HepG2 (cell line): ENCODE measurements around the gene SLC29A1. TPM values are rescaled to one million over a fixed set of nuclear protein-coding genes. Genes with fewer than 3 reads are reported as not detected.

Experiments used
- ATAC-seq: fragments of 200-7000 bp; cut with Tn5 transposase; 3 replicates; pipeline ENCODE4 v1.9.1; 2020; ENCODE audit warnings: mild to moderate bottlenecking, moderate library complexity
- BruUV-seq: library from RNA; stranded (reverse); fragments of 400-500 nt; replicated peaks from 2 replicates; lab custom pipeline; 2021; lab: Mats Ljungman, UMichigan
- CTCF ChIA-PET: fragments of 300-600 bp; formaldehyde crosslinking; extraction: SDS; loops from one replicate; lab custom pipeline; 2021; ENCODE audit warnings: low total read pairs, inconsistent platforms, low intra/inter-chr PET ratio; lab: Yijun Ruan, JAX
- POLR2A ChIA-PET: fragments of 350-600 bp; sonication (Branson Sonifier 250); formaldehyde crosslinking; loops from one replicate; lab custom pipeline; 2020; ENCODE audit warnings: antibody characterized with exemption, inconsistent platforms; lab: Yijun Ruan, JAX
- DNase-seq: peaks from one replicate; pipeline ENCODE4 v3.0.0-alpha.2; 2015; ENCODE audit warnings: low spot score
- FAIRE-seq: peaks from 3 replicates; lab custom pipeline; 2011; peaks lifted over from hg19 to GRCh38; lab: Jason Lieb, UNC
- H2AFZ ChIP-seq: one replicate; pipeline ENCODE4 v1.6.1; 2011; ENCODE audit warnings: low read length, inconsistent platforms
- H3K27ac ChIP-seq: fragments of 300-600 bp; 3 replicates; pipeline ENCODE4 v1.8.0; 2011; ENCODE audit warnings: mixed run types, mild to moderate bottlenecking, mixed read lengths, low read length, inconsistent platforms; ENCODE audit not compliant: insufficient read depth; ENCODE audit errors: extremely low read length
- H3K27me3 ChIP-seq, 2 experiments: fragments of 200-600 bp in 1 of 2; 2 replicates in 1 of 2; 3 replicates in 1 of 2; pipeline versions ENCODE4 v1.6.0 to v1.8.0; 2011; ENCODE audit warnings: low read length in 2 of 2, mild to moderate bottlenecking in 2 of 2, moderate library complexity in 2 of 2, inconsistent platforms in 1 of 2; ENCODE audit not compliant: insufficient read depth in 2 of 2, control insufficient read depth in 1 of 2
- H3K36me3 ChIP-seq, 2 experiments: fragments of 200-600 bp in 1 of 2; replicated peaks in 1 of 2; 2 replicates in 1 of 2; 3 replicates in 1 of 2; pipeline versions ENCODE4 v1.5.1 to v1.8.0; 2011; ENCODE audit warnings: low read length in 2 of 2, inconsistent platforms in 1 of 2; ENCODE audit not compliant: insufficient read depth in 2 of 2, control insufficient read depth in 1 of 2
- H3K4me1 ChIP-seq: 2 replicates; pipeline ENCODE4 v1.5.1; 2012; ENCODE audit warnings: low read length, inconsistent platforms; ENCODE audit not compliant: insufficient read depth
- H3K4me2 ChIP-seq: 2 replicates; pipeline ENCODE4 v1.6.0; 2011; ENCODE audit warnings: low read depth, low read length, inconsistent platforms
- H3K4me3 ChIP-seq, 3 experiments: fragments of 200-600 bp in 1 of 3; sonication (generic), shearing (Covaris generic) in 1 of 3; replicated peaks in 1 of 3; 2 replicates each; pipeline ENCODE4 v1.5.1; 2011 to 2016; ENCODE audit warnings: low read length in 3 of 3, inconsistent platforms in 2 of 3, low read depth in 2 of 3, mild to moderate bottlenecking in 2 of 3, control low read depth in 1 of 3, mixed read lengths in 1 of 3; ENCODE audit not compliant: insufficient read depth in 1 of 3
- H3K79me2 ChIP-seq: one replicate; pipeline ENCODE4 v1.6.1; 2011; ENCODE audit warnings: low read length, inconsistent platforms; ENCODE audit not compliant: insufficient read depth
- H3K9ac ChIP-seq: 2 replicates; pipeline ENCODE4 v1.6.0; 2011; ENCODE audit warnings: mild to moderate bottlenecking, low read depth, low read length, inconsistent platforms; ENCODE audit not compliant: insufficient read depth
- H3K9me3 ChIP-seq: 2 replicates; pipeline ENCODE4 v1.5.1; 2012; ENCODE audit warnings: mild to moderate bottlenecking, low read length
- H4K20me1 ChIP-seq: 2 replicates; pipeline ENCODE4 v1.6.0; 2011; ENCODE audit warnings: inconsistent platforms, mild to moderate bottlenecking, low read length, moderate library complexity; ENCODE audit not compliant: insufficient read depth
- BRF2 ChIP-seq: sonication (generic); formaldehyde crosslinking; IDR thresholded peaks from 2 replicates; pipeline ENCODE4 v1.8.1; 2022; ENCODE audit warnings: mild to moderate bottlenecking, missing genetic modification reagents
- EP300 ChIP-seq, 3 experiments: sonication (generic) in 1 of 3; formaldehyde crosslinking in 1 of 3; IDR thresholded peaks; 2 replicates each; pipeline versions ENCODE4 v1.5.1 to v1.6.1; 2011 to 2020; ENCODE audit warnings: low read depth in 2 of 3, low read length in 2 of 3, borderline replicate concordance in 1 of 3, improper control_type of control experiment in 1 of 3, mild to moderate bottlenecking in 1 of 3, missing genetic modification reagents in 1 of 3, moderate library complexity in 1 of 3
- EZH2 ChIP-seq: conservative IDR thresholded peaks from 2 replicates; pipeline ENCODE4 v1.6.1; 2012; ENCODE audit warnings: mild to moderate bottlenecking, low read depth, low read length, moderate library complexity
- FOSL2 ChIP-seq: sonication (generic); formaldehyde crosslinking; IDR thresholded peaks from 2 replicates; pipeline ENCODE4 v1.4.0; 2020; ENCODE audit warnings: missing genetic modification reagents
- ZMYM3 ChIP-seq: sonication (generic); formaldehyde crosslinking; IDR thresholded peaks from 2 replicates; pipeline ENCODE4 v1.5.1; 2020; ENCODE audit warnings: mild to moderate bottlenecking, missing genetic modification reagents
- ZNF629 ChIP-seq: sonication (generic); formaldehyde crosslinking; conservative IDR thresholded peaks from 2 replicates; pipeline ENCODE4 v1.5.0; 2020; ENCODE audit warnings: missing genetic modification reagents
- ZNF841 ChIP-seq: sonication (generic); formaldehyde crosslinking; IDR thresholded peaks from 2 replicates; pipeline ENCODE4 v1.8.1; 2023; ENCODE audit warnings: missing genetic modification reagents, borderline replicate concordance
- WGBS: methylation state at CpG from one replicate; pipeline ENCODE4 v1.1.6; 2017; ENCODE audit warnings: low lambda C conversion rate; 5-methylcytosine and 5-hydroxymethylcytosine counted together
- in situ Hi-C: cut with HindIII; loops from 2 replicates; pipeline ENCODE4 v1.10.0; 2017; ENCODE audit warnings: low pct_unique_long_range_greater_than_20kb; ENCODE audit not compliant: extremely low pct_ligation_motif_present
- intact Hi-C: fragments of 100-400 bp; cut with micrococcal nuclease; formaldehyde crosslinking; loops from one replicate; pipeline ENCODE4 v1.10.0; 2022; ENCODE audit not compliant: unreplicated experiment
- polyA plus RNA-seq, 8 experiments: library from polyadenylated mRNA; depleted of rRNA in 3 of 8; stranded (reverse) in 7 of 8; unstranded in 1 of 8; fragments of >200 nt; fragmentation: Illumina TruSeq in 4 of 8; extraction: Trizol in 4 of 8; gene quantifications; 2 replicates each; pipeline versions ENCODE4 v1.2.1 to v1.2.3, GENCODE V29; 2011 to 2016; ENCODE audit warnings: low read depth in 4 of 8, missing spikeins in 1 of 8, mixed read lengths in 1 of 8; ENCODE audit not compliant: insufficient read depth in 1 of 8
- total RNA-seq, 5 experiments: library from RNA; depleted of rRNA; stranded (reverse); fragments of >200 nt; fragmentation: Illumina TruSeq; extraction: Trizol; gene quantifications; 2 replicates each; pipeline ENCODE4 v1.2.3, GENCODE V29; 2016; ENCODE audit warnings: low read depth in 1 of 5

Gene SLC29A1
- total and polyA plus RNA-seq, 2 of the 13 experiments (the other 11 are each of a cell fraction or from before 2014, with no cell fraction given): 43.2 to 106 TPM

- ATAC-seq (no peak), DNase-seq (no peak), FAIRE-seq (no peak)
- ChIA-PET POLR2A (interaction anchor here (0.8 to 2.3 kb wide), 18 partner anchors 7 to 564 kb away, joined by 3 to 15 read pairs (median 4); partner anchors contain the start of genes GTPBP2, MYMX and SLC29A1), CTCF (no interaction called here)
- H2AFZ ChIP-seq: no peak overlapping the region
- H3K4me1 ChIP-seq: peaks cover 49% of the 10 kb centered on the region
- H3K4me2 ChIP-seq: peak overlapping the region; percentile 98
- H3K79me2 ChIP-seq: no peaks in the 10 kb centered on the region
- peaks cover 0 to 5% of the 10 kb centered on the region in 2 experiments; a peak in 2 of 5 replicates for H3K27me3 ChIP-seq
- no peaks in the 10 kb centered on the region for H4K20me1 ChIP-seq
- in situ Hi-C loops (no loop called here), intact Hi-C loops (no loop called here)
- H3K9me3 ChIP-seq: no peaks in the 10 kb centered on the region
- H3K36me3 ChIP-seq: no peaks in the 10 kb centered on the region
- WGBS: 59% methylated on average over 8 of the region's 8 CpGs
- no peak overlapping the region for H3K27ac ChIP-seq
- BruUV-seq: no TSS peak
- no peak overlapping the region for H3K4me3 ChIP-seq
- H3K9ac ChIP-seq: no peak overlapping the region
- no peak for TF ChIP-seq EP300 (IDR thresholded peaks at IDR 0.05; ENCODE audit: low read depth in 2 of 2, low read length in 2 of 2)
- TF ChIP-seq EP300 (CRISPR knock-in tag; IDR thresholded peaks at IDR 0.05; ENCODE audit: borderline replicate concordance): no peak
- peak; percentile 73 for TF ChIP-seq ZNF629 (CRISPR knock-in tag)
- no peak for TF ChIP-seq EZH2
- no peak for TF ChIP-seq ZNF841 (CRISPR knock-in tag)
- TF ChIP-seq BRF2 (CRISPR knock-in tag): no peak
- TF ChIP-seq FOSL2 (CRISPR knock-in tag): peak; percentile 43
- TF ChIP-seq ZMYM3 (CRISPR knock-in tag): 0 out of 2 replicates have a peak, but pooled peaks have one; percentile 27
Measured at GRCh38 chr6:44193307-44193910, 30.0 kb upstream of the SLC29A1 start.
